ENCODE results near the gene SLC25A15. TPM values are rescaled to one million over a fixed set of nuclear protein-coding genes. Genes with fewer than 3 reads are reported as not detected.
"Not testable (repeated sequence)": the region's sequence is repeated elsewhere in the genome, so short reads cannot be mapped to it uniquely, and the experiment has no call there.

Gene SLC25A15
- total and polyA plus RNA-seq, 2 experiments from 2014 or later: 12.7 to 24.4 TPM

DNA sequence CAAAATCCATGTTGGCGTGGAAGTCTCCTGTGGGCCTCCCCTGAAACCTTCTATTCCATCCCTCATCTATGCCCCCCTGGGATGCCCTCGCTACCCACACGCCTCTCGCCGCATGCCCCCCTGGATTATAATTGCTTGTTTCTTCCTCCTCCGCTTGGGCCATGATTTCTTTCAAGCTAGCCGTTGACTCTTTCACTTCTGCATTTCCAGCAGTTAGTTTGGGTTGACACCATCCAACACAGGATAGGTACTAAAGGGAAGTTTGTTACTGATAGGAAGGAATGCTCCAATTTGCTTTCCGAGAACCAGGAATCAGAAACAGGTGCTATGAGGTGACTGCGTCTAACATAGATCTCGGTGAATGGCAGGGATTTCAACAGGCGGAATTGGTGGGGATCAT, 7.7 kb upstream of the SLC25A15 start:
- in situ Hi-C loops (cut with MboI): no loop called here
- Histone ChIP-seq H3K9me2 (ENCODE audit: insufficient read depth) (no peaks in the 10 kb centered on the region), H3K27ac (no peak overlapping the region), H3K4me3 (no peak overlapping the region), H2AFZ (no peak overlapping the region), H3K9ac (no peak overlapping the region), H3K9me3 (ENCODE audit: low read depth) (no peaks in the 10 kb centered on the region), H3F3A (ENCODE audit: insufficient read depth) (peaks cover 16% of the 10 kb centered on the region; the same call in 1 of the 2 replicates), H4K20me1 (ENCODE audit: insufficient read depth) (no peaks in the 10 kb centered on the region), H3K36me3 (ENCODE audit: low read depth) (no peaks in the 10 kb centered on the region), H3K4me1 (ENCODE audit: insufficient read depth) (peaks cover 11% of the 10 kb centered on the region), H3K4me2 (ENCODE audit: unreplicated experiment) (no peak overlapping the region), H3K27me3 (replicated peaks; ENCODE audit: insufficient read depth) (no peaks in the 10 kb centered on the region), H3K79me2 (ENCODE audit: insufficient read depth) (no peaks in the 10 kb centered on the region)
- DNase-seq: no peak
- 88 to 89% methylated on average over 11 of the region's 11 CpGs for WGBS, 2 experiments (ENCODE audit: low coverage in 1 of 2, low lambda C conversion rate in 2 of 2, missing lambda C conversion rate in 2 of 2)
- no peak for TF ChIP-seq EZH2 (IDR thresholded peaks at IDR 0.05; ENCODE audit: insufficient read depth, poor library complexity, severe bottlenecking)
- TF ChIP-seq EZH2phosphoT487 (IDR thresholded peaks at IDR 0.05; ENCODE audit: insufficient read depth, low read depth): no peak

DNA sequence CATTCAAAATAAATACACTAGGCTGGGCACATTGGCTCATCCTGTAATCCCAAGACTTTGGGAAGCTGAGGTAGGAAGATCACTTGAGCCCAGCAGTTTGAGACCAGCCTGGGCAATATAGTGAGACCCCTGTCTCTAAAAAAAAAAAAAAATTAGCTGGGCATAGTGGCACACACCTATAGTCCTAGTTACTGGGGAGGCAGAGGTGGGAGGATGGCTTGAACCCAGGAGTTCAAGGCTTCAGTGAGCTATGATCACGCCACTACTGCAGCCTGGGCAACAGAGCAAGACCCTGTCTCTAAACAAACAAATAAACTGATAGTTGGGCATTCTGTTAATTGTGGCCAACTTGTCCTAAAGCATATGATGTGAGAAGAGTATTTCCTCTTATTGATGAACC, 6.4 kb upstream of the SLC25A15 start:
- H3K27ac ChIP-seq; DNase-seq; H4K20me1 ChIP-seq (ENCODE audit: insufficient read depth); H3K9me2 ChIP-seq (ENCODE audit: insufficient read depth); H3K36me3 ChIP-seq (ENCODE audit: low read depth); H3K4me3 ChIP-seq; H3K79me2 ChIP-seq (ENCODE audit: insufficient read depth); in situ Hi-C loops (cut with MboI); H3K9ac ChIP-seq; H3K27me3 ChIP-seq (replicated peaks; ENCODE audit: insufficient read depth); H2AFZ ChIP-seq; H3K9me3 ChIP-seq (ENCODE audit: low read depth); H3K4me2 ChIP-seq (ENCODE audit: unreplicated experiment): not testable (repeated sequence)
- WGBS, 2 experiments (ENCODE audit: low coverage in 1 of 2, low lambda C conversion rate in 2 of 2, missing lambda C conversion rate in 2 of 2): 84 to 100% methylated on average over 1 of the region's 1 CpG
- Histone ChIP-seq H3K4me1 (ENCODE audit: insufficient read depth) (peaks cover 12% of the 10 kb centered on the region), H3F3A (ENCODE audit: insufficient read depth) (peaks cover 20% of the 10 kb centered on the region)

DNA sequence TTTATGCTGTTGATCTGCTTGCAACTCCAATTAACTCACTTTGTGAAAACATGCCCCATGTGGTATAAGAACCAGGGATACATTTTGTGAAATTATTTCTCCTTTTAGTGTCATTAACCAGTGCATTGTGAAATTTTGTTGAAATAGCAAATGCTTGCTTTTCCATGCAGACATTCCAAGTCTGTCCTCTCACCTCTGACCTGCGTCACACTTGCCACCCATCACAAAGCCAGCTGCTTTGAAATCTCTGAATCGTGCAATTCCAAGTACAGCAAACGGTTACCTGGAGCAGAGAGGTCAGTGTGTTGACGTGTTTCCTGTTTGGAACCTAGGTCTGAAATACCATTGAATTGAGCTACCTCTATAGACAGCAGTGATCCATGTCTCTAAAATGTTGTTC, 4.9 kb upstream of the SLC25A15 start:
- Histone ChIP-seq H3K4me1 (ENCODE audit: insufficient read depth) (peaks cover 12% of the 10 kb centered on the region), H3K36me3 (ENCODE audit: low read depth) (no peaks in the 10 kb centered on the region), H3K4me3 (no peak overlapping the region), H3K27ac (no peak overlapping the region), H3K9me3 (ENCODE audit: low read depth) (no peaks in the 10 kb centered on the region), H4K20me1 (ENCODE audit: insufficient read depth) (no peaks in the 10 kb centered on the region), H3K9me2 (ENCODE audit: insufficient read depth) (no peaks in the 10 kb centered on the region), H3K27me3 (replicated peaks; ENCODE audit: insufficient read depth) (no peaks in the 10 kb centered on the region), H3F3A (ENCODE audit: insufficient read depth) (peaks cover 27% of the 10 kb centered on the region), H3K79me2 (ENCODE audit: insufficient read depth) (no peaks in the 10 kb centered on the region), H2AFZ (no peak overlapping the region), H3K4me2 (ENCODE audit: unreplicated experiment) (no peak overlapping the region), H3K9ac (no peak overlapping the region)
- TF ChIP-seq EZH2 (IDR thresholded peaks at IDR 0.05; ENCODE audit: insufficient read depth, poor library complexity, severe bottlenecking): no peak
- TF ChIP-seq EZH2phosphoT487 (IDR thresholded peaks at IDR 0.05; ENCODE audit: insufficient read depth, low read depth): no peak
- 82% methylated on average over 4 of the region's 4 CpGs for WGBS, 2 experiments (ENCODE audit: low coverage in 1 of 2, low lambda C conversion rate in 2 of 2, missing lambda C conversion rate in 2 of 2)
- no peak for DNase-seq
- in situ Hi-C loops (cut with MboI): no loop called here

DNA sequence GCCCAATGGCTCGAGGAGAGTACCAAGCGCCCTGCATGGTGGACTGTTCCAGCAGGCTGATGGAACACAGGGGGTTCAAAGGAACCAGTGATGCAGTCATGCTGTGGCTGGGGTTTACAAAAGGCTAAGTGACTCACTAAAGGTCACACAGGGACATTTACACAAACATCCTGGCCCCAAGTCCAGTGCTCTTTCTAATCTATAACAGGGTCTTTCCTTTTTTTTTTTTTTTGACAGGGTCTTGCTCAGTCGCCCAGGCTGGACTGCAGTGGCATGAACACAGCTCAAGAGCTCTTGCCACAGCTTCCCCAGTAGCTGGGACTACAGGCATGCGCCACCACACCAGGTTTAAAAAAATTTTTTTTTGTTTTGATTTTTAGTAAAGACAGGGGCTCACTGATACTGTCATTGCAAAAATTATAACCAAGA, 2.8 kb upstream of the SLC25A15 start:
- Histone ChIP-seq H3F3A (ENCODE audit: insufficient read depth) (peaks cover 27% of the 10 kb centered on the region), H3K36me3 (ENCODE audit: low read depth) (no peaks in the 10 kb centered on the region), H3K9me2 (ENCODE audit: insufficient read depth) (no peaks in the 10 kb centered on the region), H3K4me3 (no peak overlapping the region), H3K4me1 (ENCODE audit: insufficient read depth) (peaks cover 17% of the 10 kb centered on the region), H2AFZ (0 out of 2 replicates have a peak overlapping the region, but pooled peaks have one; percentile 42), H3K4me2 (ENCODE audit: unreplicated experiment) (no peak overlapping the region), H4K20me1 (ENCODE audit: insufficient read depth) (no peaks in the 10 kb centered on the region), H3K9ac (no peak overlapping the region), H3K27ac (peak overlapping the region; percentile 31; the same call in 1 of the 2 replicates), H3K9me3 (ENCODE audit: low read depth) (no peaks in the 10 kb centered on the region), H3K27me3 (replicated peaks; ENCODE audit: insufficient read depth) (no peaks in the 10 kb centered on the region), H3K79me2 (ENCODE audit: insufficient read depth) (peaks cover 3% of the 10 kb centered on the region)
- peak; percentile 48 for DNase-seq
- 77 to 88% methylated on average over 4 of the region's 4 CpGs for WGBS, 2 experiments (ENCODE audit: low coverage in 1 of 2, low lambda C conversion rate in 2 of 2, missing lambda C conversion rate in 2 of 2)
- in situ Hi-C loops (cut with MboI): no loop called here
- no peak for TF ChIP-seq EZH2 (IDR thresholded peaks at IDR 0.05; ENCODE audit: insufficient read depth, poor library complexity, severe bottlenecking)
- no peak for TF ChIP-seq EZH2phosphoT487 (IDR thresholded peaks at IDR 0.05; ENCODE audit: insufficient read depth, low read depth)

DNA sequence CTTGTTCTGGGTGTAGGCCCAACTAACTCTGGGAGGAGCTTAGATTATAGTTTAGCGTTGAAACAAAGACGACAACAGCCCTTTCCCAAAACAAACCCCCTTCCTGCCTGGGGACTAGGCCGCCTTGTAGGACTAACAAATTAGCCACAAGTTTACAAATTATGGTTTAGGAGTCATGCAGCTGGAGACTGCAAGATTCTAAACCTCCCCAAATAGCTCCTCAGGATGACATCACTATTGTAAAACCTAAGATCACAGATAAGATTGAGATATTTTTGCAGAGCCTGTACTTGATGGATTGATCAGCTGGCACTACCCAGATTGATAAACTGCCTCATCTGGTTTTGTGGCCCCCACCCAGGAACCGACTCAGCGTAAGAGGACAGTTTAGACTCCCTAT, 2.3 kb upstream of the SLC25A15 start:
- Histone ChIP-seq H4K20me1 (ENCODE audit: insufficient read depth) (no peaks in the 10 kb centered on the region), H3K9me2 (ENCODE audit: insufficient read depth) (no peaks in the 10 kb centered on the region), H3F3A (ENCODE audit: insufficient read depth) (peaks cover 27% of the 10 kb centered on the region), H3K4me3 (no peak overlapping the region), H3K27me3 (replicated peaks; ENCODE audit: insufficient read depth) (no peaks in the 10 kb centered on the region), H3K79me2 (ENCODE audit: insufficient read depth) (peaks cover 8% of the 10 kb centered on the region), H3K27ac (peak overlapping the region; percentile 31; the same call in 1 of the 2 replicates), H3K4me2 (ENCODE audit: unreplicated experiment) (no peak overlapping the region), H3K9me3 (ENCODE audit: low read depth) (no peaks in the 10 kb centered on the region), H3K9ac (no peak overlapping the region), H2AFZ (0 out of 2 replicates have a peak overlapping the region, but pooled peaks have one; percentile 42), H3K36me3 (ENCODE audit: low read depth) (no peaks in the 10 kb centered on the region), H3K4me1 (ENCODE audit: insufficient read depth) (peaks cover 17% of the 10 kb centered on the region)
- in situ Hi-C loops (cut with MboI): no loop called here
- DNase-seq: peak; percentile 61
- TF ChIP-seq EZH2phosphoT487 (IDR thresholded peaks at IDR 0.05; ENCODE audit: insufficient read depth, low read depth): no peak
- TF ChIP-seq EZH2 (IDR thresholded peaks at IDR 0.05; ENCODE audit: insufficient read depth, poor library complexity, severe bottlenecking): no peak
- WGBS, 2 experiments (ENCODE audit: low coverage in 1 of 2, low lambda C conversion rate in 2 of 2, missing lambda C conversion rate in 2 of 2): 33 to 38% methylated on average over 5 of the region's 5 CpGs

DNA sequence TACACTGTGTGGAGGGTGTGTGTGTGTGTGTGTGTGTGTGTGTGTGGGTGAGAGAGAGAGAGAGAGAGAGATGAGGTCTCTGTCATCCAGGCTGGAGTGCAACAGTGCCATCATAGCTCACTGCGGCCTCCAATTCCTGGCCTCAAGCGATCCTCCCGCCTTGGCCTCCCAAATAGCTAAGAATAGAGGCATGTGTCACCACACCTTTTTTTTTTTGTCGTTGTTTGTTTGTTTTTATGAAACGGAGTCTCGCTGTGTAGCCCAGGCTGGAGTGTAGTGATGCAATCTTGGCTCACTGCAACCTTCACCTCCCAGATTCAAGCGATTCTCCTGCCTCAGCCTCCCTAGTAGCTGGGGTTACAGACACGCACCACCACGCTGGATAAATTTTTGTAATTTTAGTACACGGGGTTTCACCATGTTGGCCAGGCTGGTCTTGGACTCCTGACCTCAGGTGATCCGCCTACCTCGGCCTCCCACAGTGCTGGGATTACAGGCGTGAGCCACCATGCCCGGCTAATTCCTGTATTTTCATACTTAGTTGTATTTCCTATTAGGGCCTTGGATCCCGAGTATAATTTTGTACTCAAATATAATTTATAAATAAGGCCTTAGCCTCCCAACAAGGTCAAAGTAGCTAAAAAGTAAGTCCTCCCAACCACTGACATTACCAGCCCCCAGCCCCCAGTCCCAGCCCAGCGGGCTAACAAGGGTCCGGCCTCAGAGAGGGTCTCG, 704 bp upstream of the SLC25A15 start:
- peak overlapping the region; percentile 83 for H3K4me2 ChIP-seq (ENCODE audit: unreplicated experiment)
- peak overlapping the region; percentile 72 for H3K27ac ChIP-seq
- peak overlapping the region; percentile 86 for H3K9ac ChIP-seq
- H3K4me1 ChIP-seq (ENCODE audit: insufficient read depth): peaks cover 17% of the 10 kb centered on the region
- in situ Hi-C loops (cut with MboI); H3K9me3 ChIP-seq (ENCODE audit: low read depth); DNase-seq; H4K20me1 ChIP-seq (ENCODE audit: insufficient read depth); H3K9me2 ChIP-seq (ENCODE audit: insufficient read depth); H3K27me3 ChIP-seq (replicated peaks; ENCODE audit: insufficient read depth); H3K36me3 ChIP-seq (ENCODE audit: low read depth): not testable (repeated sequence)
- 61% methylated on average over 18 of the region's 18 CpGs for WGBS, 2 experiments (ENCODE audit: low coverage in 1 of 2, low lambda C conversion rate in 2 of 2, missing lambda C conversion rate in 2 of 2)
- H3K4me3 ChIP-seq: peak overlapping the region; percentile 83
- peaks cover 27% of the 10 kb centered on the region for H3F3A ChIP-seq (ENCODE audit: insufficient read depth)
- peak overlapping the region; percentile 92 for H2AFZ ChIP-seq
- peaks cover 13% of the 10 kb centered on the region for H3K79me2 ChIP-seq (ENCODE audit: insufficient read depth)

Data from GM23248 (cell line).